Right atrium auricular region (tissue), 2 donors: Measurements from ENCODE around the gene WFDC6. TPM values are rescaled to one million over a fixed set of nuclear protein-coding genes. Genes with fewer than 3 reads are reported as not detected.

ENCODE experiments used
- DNase-seq: peaks from one replicate; pipeline ENCODE4 v3.0.0-alpha.2; 2019; ENCODE audit warnings: low spot score
- H3K27ac ChIP-seq, 2 donors: fragments of 200-600 bp; sonication (generic); 1 replicate in 1 of 2; 2 replicates in 1 of 2; pipeline ENCODE4 v1.5.1; 2016 to 2019
- H3K27me3 ChIP-seq, 2 donors: fragments of 200-600 bp; sonication (generic); one replicate each; pipeline versions ENCODE4 v1.5.1 to v1.6.0; 2017 to 2019
- H3K36me3 ChIP-seq: fragments of 200-600 bp; sonication (generic); one replicate; pipeline ENCODE4 v1.5.1; 2016
- H3K4me1 ChIP-seq, 2 donors: fragments of 200-600 bp; sonication (generic); one replicate each; pipeline versions ENCODE4 v1.5.1 to v1.6.0; 2017 to 2019
- H3K4me3 ChIP-seq, 2 donors: fragments of 200-600 bp; sonication (generic); 1 replicate in 1 of 2; 2 replicates in 1 of 2; pipeline ENCODE4 v1.5.1; 2017 to 2019; ENCODE audit warnings: mild to moderate bottlenecking in 1 of 2, moderate library complexity in 1 of 2
- H3K9me3 ChIP-seq, 2 donors: fragments of 200-600 bp; sonication (generic); one replicate each; pipeline ENCODE4 v1.5.1; 2019
- total RNA-seq, 2 donors: library from RNA; depleted of rRNA; stranded (reverse); fragments of >200 nt; gene quantifications; one replicate each; pipeline ENCODE4 v1.1.0, GENCODE V29; 2016
- TF ChIP-seq, protein P1 (sequence below), 2 donors: fragments of 200-600 bp; sonication (generic); IDR thresholded peaks; one replicate each; pipeline ENCODE4 v1.5.1; 2019; ENCODE audit warnings: antibody characterized with exemption in 2 of 2

Gene WFDC6
- total RNA-seq, 2 donors from 2014 or later, result not detected

GRCh38 chr20:45515147-45515913 is 24.0 kb downstream of the WFDC6 start, which contains the start of gene SPINT3:
Gene SPINT3 (minus strand): TSS chr20:45515622. CDS start chr20:45515608, 14 bp downstream.
- Histone ChIP-seq H3K9me3 (no peaks in the 10 kb centered on the region), H3K27me3 (no peaks in the 10 kb centered on the region), H3K36me3 (no peaks in the 10 kb centered on the region), H3K4me3 (no peak within 1 kb of the TSS), H3K4me1 (no peaks in the 10 kb centered on the region), H3K27ac (no peak within 1 kb of the TSS)
- TF ChIP-seq, protein P1, sequence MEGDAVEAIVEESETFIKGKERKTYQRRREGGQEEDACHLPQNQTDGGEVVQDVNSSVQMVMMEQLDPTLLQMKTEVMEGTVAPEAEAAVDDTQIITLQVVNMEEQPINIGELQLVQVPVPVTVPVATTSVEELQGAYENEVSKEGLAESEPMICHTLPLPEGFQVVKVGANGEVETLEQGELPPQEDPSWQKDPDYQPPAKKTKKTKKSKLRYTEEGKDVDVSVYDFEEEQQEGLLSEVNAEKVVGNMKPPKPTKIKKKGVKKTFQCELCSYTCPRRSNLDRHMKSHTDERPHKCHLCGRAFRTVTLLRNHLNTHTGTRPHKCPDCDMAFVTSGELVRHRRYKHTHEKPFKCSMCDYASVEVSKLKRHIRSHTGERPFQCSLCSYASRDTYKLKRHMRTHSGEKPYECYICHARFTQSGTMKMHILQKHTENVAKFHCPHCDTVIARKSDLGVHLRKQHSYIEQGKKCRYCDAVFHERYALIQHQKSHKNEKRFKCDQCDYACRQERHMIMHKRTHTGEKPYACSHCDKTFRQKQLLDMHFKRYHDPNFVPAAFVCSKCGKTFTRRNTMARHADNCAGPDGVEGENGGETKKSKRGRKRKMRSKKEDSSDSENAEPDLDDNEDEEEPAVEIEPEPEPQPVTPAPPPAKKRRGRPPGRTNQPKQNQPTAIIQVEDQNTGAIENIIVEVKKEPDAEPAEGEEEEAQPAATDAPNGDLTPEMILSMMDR (IDR thresholded peaks at IDR 0.05), result no peak
- DNase-seq, result no peak

DNA sequence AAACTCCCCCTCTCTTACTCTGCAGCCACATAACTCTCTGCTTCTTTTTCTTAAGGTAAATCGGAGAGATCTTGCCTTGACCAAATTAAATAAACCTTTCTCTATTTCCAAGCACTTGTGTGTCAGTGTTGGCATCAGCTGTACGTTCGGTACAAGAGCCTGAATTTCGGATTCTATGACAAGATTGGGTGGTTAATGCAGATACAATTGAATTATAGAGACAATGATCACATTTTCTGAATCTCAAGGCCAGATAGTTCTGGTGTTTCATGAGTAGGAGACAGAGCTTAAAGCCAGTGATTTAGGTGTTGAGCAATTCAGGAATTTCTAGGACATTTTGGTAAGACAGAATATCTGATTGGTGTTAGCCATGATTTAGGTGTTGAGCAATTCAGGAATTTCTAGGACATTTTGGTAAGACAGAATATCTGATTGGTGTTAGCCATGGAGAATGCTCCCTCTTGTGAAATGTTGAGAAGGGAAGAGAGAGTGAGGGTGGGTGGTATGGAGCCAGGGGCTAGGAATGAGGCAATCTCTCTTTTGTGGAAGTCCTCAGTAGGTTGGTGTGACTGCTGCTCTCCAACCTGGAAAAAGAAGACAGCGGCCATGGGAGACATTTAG is 28.9 kb downstream of the WFDC6 start:
- H3K27ac ChIP-seq, result no peak overlapping the region
- no peaks in the 10 kb centered on the region for H3K36me3 ChIP-seq
- no peak for DNase-seq
- TF ChIP-seq, protein P1 (IDR thresholded peaks at IDR 0.05), result no peak
- no peaks in the 10 kb centered on the region for H3K4me1 ChIP-seq
- H3K9me3 ChIP-seq, result no peaks in the 10 kb centered on the region
- no peak overlapping the region for H3K4me3 ChIP-seq
- no peaks in the 10 kb centered on the region for H3K27me3 ChIP-seq

DNA sequence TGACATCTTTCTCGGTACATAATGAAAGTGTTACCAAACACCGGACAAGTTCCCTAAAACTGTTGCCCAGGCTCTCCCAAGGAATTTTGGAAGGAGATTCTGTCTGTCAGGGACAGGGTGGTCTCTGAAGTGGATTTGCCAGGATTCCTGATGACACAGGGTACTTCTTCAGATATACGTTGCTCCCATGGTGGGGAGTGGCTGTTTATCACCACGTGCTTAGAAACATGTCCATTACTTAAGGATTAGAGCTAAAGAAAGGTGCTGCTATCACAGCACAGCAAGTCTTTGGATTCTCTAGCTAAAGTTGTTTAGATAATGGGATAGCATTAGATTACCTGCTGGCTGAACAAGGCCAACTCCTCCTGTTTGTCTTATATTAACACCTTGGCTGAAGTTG is 30.2 kb downstream of the WFDC6 start:
- TF ChIP-seq, protein P1 (IDR thresholded peaks at IDR 0.05), result no peak
- H3K27me3 ChIP-seq, result no peaks in the 10 kb centered on the region
- no peaks in the 10 kb centered on the region for H3K9me3 ChIP-seq
- no peaks in the 10 kb centered on the region for H3K4me1 ChIP-seq
- no peak overlapping the region for H3K27ac ChIP-seq
- H3K4me3 ChIP-seq, result no peak overlapping the region
- no peaks in the 10 kb centered on the region for H3K36me3 ChIP-seq
- DNase-seq, result no peak

- Histone ChIP-seq H3K27me3 (no peaks in the 10 kb centered on the region), H3K27ac (no peak overlapping the region), H3K9me3 (no peaks in the 10 kb centered on the region), H3K4me3 (no peak overlapping the region), H3K36me3 (no peaks in the 10 kb centered on the region), H3K4me1 (no peaks in the 10 kb centered on the region)
- TF ChIP-seq, protein P1 (IDR thresholded peaks at IDR 0.05), result no peak
- DNase-seq, result no peak
These were observed 31.0 kb downstream of the WFDC6 start for GRCh38 chr20:45508068-45508886.

- no peaks in the 10 kb centered on the region for H3K36me3 ChIP-seq
- TF ChIP-seq, protein P1 (IDR thresholded peaks at IDR 0.05), result no peak
- no peak for DNase-seq
- H3K4me1 ChIP-seq, result no peaks in the 10 kb centered on the region
- H3K27me3 ChIP-seq, result no peaks in the 10 kb centered on the region
- no peak overlapping the region for H3K27ac ChIP-seq
- no peak overlapping the region for H3K4me3 ChIP-seq
- no peaks in the 10 kb centered on the region for H3K9me3 ChIP-seq
These were observed 32.1 kb downstream of the WFDC6 start for GRCh38 chr20:45507011-45507820.
